Keratinocyte (primary cell): ENCODE data around the gene CD300H. TPM values are rescaled to one million over a fixed set of nuclear protein-coding genes. Genes with fewer than 3 reads are reported as not detected.

ENCODE experiments used
- DNase-seq: peaks from one replicate; pipeline ENCODE4 v3.0.0-alpha.2; 2011; ENCODE audit warnings: low read depth, missing footprints, low spot score
- FAIRE-seq: peaks from 2 replicates; lab custom pipeline; 2011; peaks lifted over from hg19 to GRCh38; lab: Jason Lieb, UNC
- H2AFZ ChIP-seq: 2 replicates; pipeline ENCODE4 v1.6.0; 2012; ENCODE audit warnings: low read length, control low read depth, inconsistent platforms; ENCODE audit not compliant: control insufficient read depth
- H3K27ac ChIP-seq: 2 replicates; pipeline ENCODE4 v1.5.1; 2011; ENCODE audit warnings: low read length; ENCODE audit not compliant: control insufficient read depth, insufficient read depth
- H3K27me3 ChIP-seq: 3 replicates; pipeline ENCODE4 v1.6.0; 2011; ENCODE audit warnings: low read length; ENCODE audit not compliant: control insufficient read depth, insufficient read depth; ENCODE audit errors: extremely low read depth
- H3K36me3 ChIP-seq, 2 experiments: 2 replicates in 1 of 2; 3 replicates in 1 of 2; pipeline ENCODE4 v1.5.1; 2011; ENCODE audit warnings: low read length in 2 of 2, mild to moderate bottlenecking in 1 of 2; ENCODE audit not compliant: control insufficient read depth in 2 of 2, insufficient read depth in 2 of 2; ENCODE audit errors: extremely low read depth in 1 of 2
- H3K4me1 ChIP-seq: 3 replicates; pipeline ENCODE4 v1.5.1; 2011; ENCODE audit warnings: low read length; ENCODE audit not compliant: control insufficient read depth, insufficient read depth; ENCODE audit errors: extremely low read depth
- H3K4me2 ChIP-seq: 3 replicates; pipeline ENCODE4 v1.6.0; 2011; ENCODE audit warnings: low read depth, low read length; ENCODE audit not compliant: control insufficient read depth, insufficient read depth; ENCODE audit errors: extremely low read depth
- H3K4me3 ChIP-seq, 3 experiments: fragments of 200-600 bp in 1 of 3; sonication (generic) in 1 of 3; 2 replicates in 2 of 3; 3 replicates in 1 of 3; pipeline ENCODE4 v1.5.1; 2011 to 2016; ENCODE audit warnings: low read length in 3 of 3, mild to moderate bottlenecking in 3 of 3, control low read depth in 2 of 3, inconsistent platforms in 1 of 3, low read depth in 1 of 3, mixed read lengths in 1 of 3, mixed run types in 1 of 3, moderate library complexity in 1 of 3; ENCODE audit not compliant: control insufficient read depth in 2 of 3, insufficient read depth in 2 of 3; ENCODE audit errors: extremely low read depth in 1 of 3
- H3K79me2 ChIP-seq: 2 replicates; pipeline ENCODE4 v1.6.0; 2012; ENCODE audit warnings: low read length; ENCODE audit not compliant: control insufficient read depth, insufficient read depth
- H3K9ac ChIP-seq: 3 replicates; pipeline ENCODE4 v1.6.0; 2011; ENCODE audit warnings: low read length; ENCODE audit not compliant: control insufficient read depth, insufficient read depth; ENCODE audit errors: extremely low read depth
- H3K9me1 ChIP-seq: 3 replicates; pipeline ENCODE4 v1.6.0; 2011; ENCODE audit warnings: low read length; ENCODE audit not compliant: control insufficient read depth, insufficient read depth; ENCODE audit errors: extremely low read depth
- H3K9me3 ChIP-seq: 2 replicates; pipeline ENCODE4 v1.5.1; 2012; ENCODE audit warnings: low read depth, low read length; ENCODE audit not compliant: control insufficient read depth
- H4K20me1 ChIP-seq: 3 replicates; pipeline ENCODE4 v1.6.0; 2011; ENCODE audit warnings: low read length; ENCODE audit not compliant: control insufficient read depth, insufficient read depth; ENCODE audit errors: extremely low read depth
- CTCF ChIP-seq, 3 experiments: IDR thresholded peaks in 1 of 3; conservative IDR thresholded peaks in 1 of 3; optimal IDR thresholded peaks in 1 of 3; 2 replicates in 2 of 3; 3 replicates in 1 of 3; pipeline versions ENCODE3 to v1.5.1; 2011; ENCODE audit warnings: low read length in 3 of 3, mild to moderate bottlenecking in 3 of 3, moderate library complexity in 2 of 3, control low read depth in 1 of 3, inconsistent platforms in 1 of 3; ENCODE audit not compliant: insufficient read depth in 2 of 3; ENCODE audit errors: extremely low read depth in 1 of 3
- EZH2 ChIP-seq: IDR thresholded peaks from one replicate; pipeline ENCODE4 v1.6.1; 2012; ENCODE audit warnings: inconsistent platforms, mild to moderate bottlenecking, low read length, moderate library complexity
- dilution Hi-C: fragments of 300-500 bp; cut with MboI; formaldehyde crosslinking; loops from one replicate; pipeline ENCODE4 v1.7.0; 2020; ENCODE audit warnings: low sequenced_read_pairs; ENCODE audit not compliant: extremely low pct_ligation_motif_present
- polyA plus RNA-seq, 5 experiments: library from polyadenylated mRNA; depleted of rRNA in 3 of 5; stranded (reverse) in 3 of 5; stranded (forward) in 1 of 5; unstranded in 1 of 5; fragments of >200 nt; gene quantifications; 1 replicate in 1 of 5; 2 replicates in 3 of 5; 3 replicates in 1 of 5; pipeline versions ENCODE4 v1.2.1 to v1.2.3, GENCODE V29; 2011 to 2012; ENCODE audit warnings: missing spikeins in 2 of 5, low read depth in 1 of 5, low replicate concordance in 1 of 5

Gene CD300H
- polyA plus RNA-seq, 1 donor (not counting 4 experiments of a cell fraction or from before 2014, with no cell fraction given): not detected

- peak; percentile 71 for FAIRE-seq
- H3K27me3 ChIP-seq: peaks cover 6% of the 10 kb centered on the region
- H3K27ac ChIP-seq: no peak overlapping the region
- no peak overlapping the region for H3K4me2 ChIP-seq
- H3K79me2 ChIP-seq: no peaks in the 10 kb centered on the region
- peaks cover 22% of the 10 kb centered on the region for H3K4me1 ChIP-seq
- H2AFZ ChIP-seq: no peak overlapping the region
- no peaks in the 10 kb centered on the region for H3K9me1 ChIP-seq
- H3K36me3 ChIP-seq: no peaks in the 10 kb centered on the region
- TF ChIP-seq EZH2: no peak
- no peak for TF ChIP-seq CTCF (optimal IDR thresholded peaks at IDR 0.05 in 1 of 3, IDR thresholded peaks at IDR 0.05 in 1 of 3, conservative IDR thresholded peaks at IDR 0.05 in 1 of 3; ENCODE audit: extremely low read depth in 1 of 3, insufficient read depth in 2 of 3, low read length in 3 of 3)
- no peaks in the 10 kb centered on the region for H4K20me1 ChIP-seq
- no peak for DNase-seq
- no peak overlapping the region for H3K4me3 ChIP-seq
- H3K9ac ChIP-seq: no peak overlapping the region
- H3K9me3 ChIP-seq: no peaks in the 10 kb centered on the region
- dilution Hi-C loops: no loop called here
Observed at GRCh38 chr17:74547736-74548135, 19.6 kb downstream of the CD300H start.

GRCh38 chr17:74547264-74547663 lies 20.0 kb downstream of the CD300H start:
- Histone ChIP-seq H3K9me3 (no peaks in the 10 kb centered on the region), H3K4me1 (peaks cover 18% of the 10 kb centered on the region), H3K4me3 (no peak overlapping the region), H3K9me1 (no peaks in the 10 kb centered on the region), H3K9ac (no peak overlapping the region), H3K4me2 (no peak overlapping the region), H3K27me3 (peaks cover 9% of the 10 kb centered on the region), H3K36me3 (no peaks in the 10 kb centered on the region), H3K79me2 (no peaks in the 10 kb centered on the region), H3K27ac (no peak overlapping the region), H4K20me1 (no peaks in the 10 kb centered on the region), H2AFZ (no peak overlapping the region)
- DNase-seq (no peak), FAIRE-seq (no peak)
- no peak for TF ChIP-seq EZH2
- no peak for TF ChIP-seq CTCF (optimal IDR thresholded peaks at IDR 0.05 in 1 of 3, IDR thresholded peaks at IDR 0.05 in 1 of 3, conservative IDR thresholded peaks at IDR 0.05 in 1 of 3; ENCODE audit: extremely low read depth in 1 of 3, insufficient read depth in 2 of 3, low read length in 3 of 3)
- dilution Hi-C loops: no loop called here
